NT2/D1 (cell line): ENCODE results near the gene KANK4.

ENCODE experiments used
- YY1 ChIP-seq: IDR thresholded peaks from 2 replicates; pipeline ENCODE4 v1.6.1; 2011; ENCODE audit not compliant: insufficient read length, insufficient read depth
- ZNF274 ChIP-seq: IDR thresholded peaks from 2 replicates; pipeline ENCODE4 v1.6.1; 2011; ENCODE audit warnings: mild to moderate bottlenecking, low read depth, low read length

DNA sequence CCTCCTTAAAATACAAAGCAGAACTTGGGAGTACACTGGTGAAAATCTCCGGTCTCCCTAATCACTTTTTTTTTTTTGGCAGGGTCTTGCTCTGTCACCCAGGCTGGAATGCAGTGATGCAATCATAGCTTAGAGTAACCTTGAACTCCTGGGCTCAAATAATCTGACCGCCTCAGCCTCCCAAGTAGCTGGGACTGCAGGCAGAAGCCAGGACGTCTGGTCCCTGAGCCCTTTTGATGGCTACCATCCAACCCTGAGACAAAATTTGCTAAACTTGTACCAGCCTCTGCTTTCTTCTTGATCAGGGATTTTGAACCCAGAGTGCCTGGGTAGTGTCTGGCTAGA is 120.5 kb downstream of the KANK4 start:
- TF ChIP-seq ZNF274 (no peak), YY1 (no peak)
